ENCODE measurements around the gene ASIC5. TPM values are rescaled to one million over a fixed set of nuclear protein-coding genes. Genes with fewer than 3 reads are reported as not detected.

ASIC5 gene
- total and polyA plus RNA-seq, 8 donors: 0.07 TPM; not detected in 7

- Histone ChIP-seq H3K27me3 (no peaks in the 10 kb centered on the region), H3K27ac (no peak overlapping the region), H3K4me1 (peaks cover 0 to 6% of the 10 kb centered on the region in 2 donors), H3K4me3 (no peak overlapping the region), H3K36me3 (no peaks in the 10 kb centered on the region), H3K9me3 (no peaks in the 10 kb centered on the region)
- TF ChIP-seq, protein P1, sequence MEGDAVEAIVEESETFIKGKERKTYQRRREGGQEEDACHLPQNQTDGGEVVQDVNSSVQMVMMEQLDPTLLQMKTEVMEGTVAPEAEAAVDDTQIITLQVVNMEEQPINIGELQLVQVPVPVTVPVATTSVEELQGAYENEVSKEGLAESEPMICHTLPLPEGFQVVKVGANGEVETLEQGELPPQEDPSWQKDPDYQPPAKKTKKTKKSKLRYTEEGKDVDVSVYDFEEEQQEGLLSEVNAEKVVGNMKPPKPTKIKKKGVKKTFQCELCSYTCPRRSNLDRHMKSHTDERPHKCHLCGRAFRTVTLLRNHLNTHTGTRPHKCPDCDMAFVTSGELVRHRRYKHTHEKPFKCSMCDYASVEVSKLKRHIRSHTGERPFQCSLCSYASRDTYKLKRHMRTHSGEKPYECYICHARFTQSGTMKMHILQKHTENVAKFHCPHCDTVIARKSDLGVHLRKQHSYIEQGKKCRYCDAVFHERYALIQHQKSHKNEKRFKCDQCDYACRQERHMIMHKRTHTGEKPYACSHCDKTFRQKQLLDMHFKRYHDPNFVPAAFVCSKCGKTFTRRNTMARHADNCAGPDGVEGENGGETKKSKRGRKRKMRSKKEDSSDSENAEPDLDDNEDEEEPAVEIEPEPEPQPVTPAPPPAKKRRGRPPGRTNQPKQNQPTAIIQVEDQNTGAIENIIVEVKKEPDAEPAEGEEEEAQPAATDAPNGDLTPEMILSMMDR (IDR thresholded peaks at IDR 0.05): no peak
- intact Hi-C loops (cut with DNase I): loop anchor here in 1 of 2 donors (10.0 kb wide), 1 partner anchor 345 kb away; no protein-coding TSS in a partner anchor
- ATAC-seq (no peak), DNase-seq (no peak)
Observed at GRCh38 chr4:155789982-155790381, 76.1 kb downstream of the ASIC5 start.

DNA sequence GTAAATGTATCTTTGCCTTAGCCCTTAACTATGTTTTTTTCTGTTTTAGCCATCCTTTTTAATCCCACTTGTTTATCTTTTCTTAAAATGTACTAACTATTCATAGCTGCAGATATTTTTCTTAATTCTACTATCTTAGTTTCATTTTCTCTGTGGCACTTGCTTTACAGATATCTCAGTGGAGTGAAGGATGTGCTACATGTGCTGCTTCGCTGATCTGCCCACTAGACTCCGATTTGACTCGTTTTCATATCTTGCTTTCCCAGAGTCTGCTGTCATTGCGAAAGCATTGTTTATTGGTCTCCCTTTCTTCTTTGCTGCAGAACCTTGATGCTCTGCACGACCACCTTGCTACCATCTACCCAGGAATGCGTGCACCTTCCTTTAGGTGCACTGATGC is 76.7 kb downstream of the ASIC5 start:
- TF ChIP-seq, protein P1 (IDR thresholded peaks at IDR 0.05): no peak
- peak overlapping the region; percentile 10 to 28 for H3K27ac ChIP-seq
- intact Hi-C loops (cut with DNase I): no loop called here

GRCh38 chr4:155787113-155787710 is 78.9 kb downstream of the ASIC5 start:
- Histone ChIP-seq H3K9me3 (no peaks in the 10 kb centered on the region), H3K27ac (no peak overlapping the region), H3K27me3 (no peaks in the 10 kb centered on the region), H3K36me3 (no peaks in the 10 kb centered on the region), H3K4me3 (no peak overlapping the region), H3K4me1 (peaks cover 3 to 6% of the 10 kb centered on the region in 2 donors)
- TF ChIP-seq, protein P1 (IDR thresholded peaks at IDR 0.05): peak; percentile 51 to 62
- ATAC-seq: peak; percentile 97
- intact Hi-C loops (cut with DNase I): no loop called here
- peak in 1 of 4 donors; percentile 56 for DNase-seq

More for the DNA sequence above, 76.7 kb downstream of the ASIC5 start:
- ATAC-seq (no peak), DNase-seq (no peak)
- Histone ChIP-seq H3K4me3 (no peak overlapping the region), H3K36me3 (no peaks in the 10 kb centered on the region), H3K27me3 (no peaks in the 10 kb centered on the region), H3K9me3 (no peaks in the 10 kb centered on the region), H3K4me1 (peaks cover 3 to 6% of the 10 kb centered on the region in 2 donors)

- TF ChIP-seq, protein P1 (IDR thresholded peaks at IDR 0.05): no peak
- intact Hi-C loops (cut with DNase I): no loop called here
- Histone ChIP-seq H3K9me3 (no peaks in the 10 kb centered on the region), H3K27me3 (no peaks in the 10 kb centered on the region), H3K4me3 (no peak overlapping the region), H3K4me1 (peaks cover 3 to 6% of the 10 kb centered on the region in 2 donors), H3K27ac (no peak overlapping the region), H3K36me3 (no peaks in the 10 kb centered on the region)
- ATAC-seq (peak; percentile 74), DNase-seq (no peak)
Observed at GRCh38 chr4:155785828-155786227, 80.2 kb downstream of the ASIC5 start.

DNA sequence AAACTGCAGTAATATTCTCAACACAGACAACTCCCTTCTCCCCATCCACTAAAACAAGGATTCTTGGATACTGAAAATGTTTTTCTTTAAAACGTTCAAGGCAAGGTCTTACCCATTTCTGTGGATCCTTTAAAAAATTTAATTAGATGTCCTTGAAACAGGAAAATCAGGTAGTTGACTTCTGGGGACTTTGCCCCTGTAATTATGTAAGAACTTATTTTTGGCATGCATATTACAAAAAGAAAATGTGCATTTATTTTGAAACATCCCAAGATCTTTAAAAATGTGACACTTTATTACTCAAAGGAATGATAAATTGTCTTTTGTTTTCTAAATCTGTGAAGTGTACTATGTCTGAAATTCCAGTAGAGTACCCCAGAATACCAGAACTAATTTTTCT is 81.4 kb downstream of the ASIC5 start:
- TF ChIP-seq, protein P1 (IDR thresholded peaks at IDR 0.05): no peak
- peaks cover 3 to 6% of the 10 kb centered on the region in 2 donors for H3K4me1 ChIP-seq
- intact Hi-C loops (cut with DNase I): no loop called here
- ATAC-seq (no peak), DNase-seq (no peak)
- no peaks in the 10 kb centered on the region for H3K27me3 ChIP-seq
- H3K36me3 ChIP-seq: no peaks in the 10 kb centered on the region
- no peak overlapping the region for H3K27ac ChIP-seq
- no peaks in the 10 kb centered on the region for H3K9me3 ChIP-seq
- no peak overlapping the region for H3K4me3 ChIP-seq

All from left lung (tissue), 10 donors.